DMS114 treated with DMSO at 0.1 percent for 48 hours (cell line): Measurements from ENCODE around the gene KAZN.
"Not testable (repeated sequence)": the region's sequence is repeated elsewhere in the genome, so short reads cannot be mapped to it uniquely, and the experiment has no call there.

Experiments
- DNase-seq: peaks from one replicate; lab custom pipeline; 2025; ENCODE audit not compliant: unreplicated experiment; lab: John Stamatoyannopoulos, UW

Gene KAZN

DNA sequence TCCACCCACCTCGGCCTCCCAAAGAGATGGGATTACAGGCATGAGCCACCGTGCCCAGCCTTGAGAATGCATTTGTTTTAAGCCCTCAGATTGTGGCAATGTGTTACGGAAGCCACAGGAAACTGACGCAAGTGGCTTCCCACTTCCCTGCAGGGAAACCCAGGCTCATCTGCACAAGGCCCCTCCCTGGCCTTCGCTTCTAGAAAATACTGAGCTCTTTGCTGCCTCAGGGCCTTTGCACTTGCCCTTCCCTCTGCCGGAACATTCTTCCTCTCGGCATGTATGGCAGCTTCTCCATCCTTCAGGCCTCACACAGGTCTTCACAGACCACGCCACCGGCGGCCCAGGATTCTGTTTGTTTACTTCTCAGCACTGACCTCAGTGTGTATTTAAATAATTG lies 418.0 kb downstream of the KAZN start:
- no peak for DNase-seq

DNA sequence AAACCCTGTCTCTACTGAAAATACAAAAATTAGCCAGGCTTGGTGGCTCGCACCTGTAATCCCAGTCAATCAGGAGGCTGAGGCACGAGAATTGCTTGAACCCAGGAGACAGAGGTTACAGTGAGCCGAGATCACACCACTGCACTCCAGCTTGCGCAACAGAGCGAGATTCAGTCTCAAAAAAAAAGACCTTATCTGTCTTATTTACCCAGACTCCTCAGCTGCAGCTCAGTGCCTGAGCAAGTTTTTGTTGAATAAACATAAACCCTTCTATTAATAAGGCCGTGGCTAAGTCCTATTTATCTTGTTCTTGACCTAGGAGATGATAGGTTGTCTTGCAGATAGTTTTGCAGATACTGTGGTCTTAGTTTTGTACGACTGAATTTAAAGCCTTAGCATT lies 418.6 kb downstream of the KAZN start:
- no peak for DNase-seq

DNA sequence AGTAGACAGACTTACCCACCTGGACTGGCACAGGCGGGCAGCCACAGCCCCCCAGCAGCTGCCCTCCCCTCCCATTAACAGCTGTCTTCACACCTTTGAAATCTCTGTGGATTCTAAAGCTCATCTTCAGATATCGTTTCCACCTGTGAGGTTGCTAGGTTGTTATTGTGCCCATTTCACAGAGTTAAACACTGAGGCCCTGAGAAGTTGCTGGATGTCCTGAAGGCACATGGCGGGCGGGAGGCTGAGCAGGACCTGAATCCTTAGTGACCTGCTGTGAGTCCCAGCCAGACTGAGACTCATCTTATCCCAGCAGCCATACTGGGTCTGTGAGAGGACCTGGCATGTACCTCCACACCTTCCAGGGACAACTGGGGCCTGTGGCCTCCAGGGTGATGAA lies 420.3 kb downstream of the KAZN start:
- no peak for DNase-seq

DNA sequence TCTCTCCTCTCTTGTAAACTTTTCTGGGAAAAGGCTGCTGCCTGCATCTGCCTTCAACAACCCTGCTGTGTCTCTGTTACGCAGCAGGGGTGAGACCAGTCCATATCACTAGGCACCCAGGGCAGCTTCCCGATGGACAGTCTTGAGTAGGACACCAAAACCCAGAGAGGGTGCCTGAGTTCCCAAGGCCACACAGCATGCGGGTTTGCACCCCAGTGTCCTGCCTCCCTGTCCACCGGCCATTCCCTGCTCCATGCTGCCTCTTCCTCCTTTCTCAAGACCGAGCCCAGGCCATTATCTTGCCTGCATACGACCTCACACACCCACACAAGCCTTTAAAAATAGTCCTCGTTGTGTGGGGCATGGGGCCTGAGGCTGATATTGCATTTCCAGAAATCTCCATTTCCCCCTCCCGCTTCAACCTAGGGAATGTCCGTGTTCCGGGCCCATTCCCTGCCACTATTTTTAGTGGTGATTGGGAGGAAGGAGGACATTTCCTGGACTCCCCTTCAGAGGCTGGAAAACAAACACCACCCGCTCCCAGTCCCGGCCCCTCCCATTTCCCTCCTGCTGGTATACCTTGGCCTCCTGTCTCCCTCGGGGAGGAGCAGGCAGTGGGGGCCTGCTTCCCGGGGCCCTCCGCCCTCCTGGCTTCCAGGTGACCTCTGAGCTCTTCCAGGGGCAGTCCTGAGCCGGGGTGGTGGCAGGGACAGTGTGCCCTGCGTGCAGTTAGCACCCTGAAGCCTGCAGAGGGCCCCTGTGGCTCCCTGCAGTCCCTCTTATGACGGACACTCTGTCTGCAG lies 422.7 kb downstream of the KAZN start:
- DNase-seq: no peak

DNA sequence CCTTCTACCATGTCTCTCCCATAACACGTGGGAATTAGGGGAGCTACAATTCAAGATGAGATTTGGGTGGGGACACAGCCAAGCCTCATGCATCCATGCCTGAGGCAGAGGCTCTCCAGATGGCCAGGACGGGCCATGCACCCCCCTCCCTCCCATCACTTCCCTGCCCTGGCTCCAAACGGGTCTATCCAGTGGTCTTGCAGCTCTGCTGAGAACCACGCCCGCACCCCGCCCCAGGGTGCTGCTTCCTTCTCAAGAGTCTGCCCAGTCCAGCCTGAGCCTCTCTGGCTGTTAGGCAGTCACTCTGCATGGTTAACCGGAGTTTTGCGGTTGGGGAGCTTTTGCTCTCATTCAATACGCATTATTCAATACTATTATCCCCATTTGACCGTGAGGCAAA lies 423.6 kb downstream of the KAZN start:
- no peak for DNase-seq

DNA sequence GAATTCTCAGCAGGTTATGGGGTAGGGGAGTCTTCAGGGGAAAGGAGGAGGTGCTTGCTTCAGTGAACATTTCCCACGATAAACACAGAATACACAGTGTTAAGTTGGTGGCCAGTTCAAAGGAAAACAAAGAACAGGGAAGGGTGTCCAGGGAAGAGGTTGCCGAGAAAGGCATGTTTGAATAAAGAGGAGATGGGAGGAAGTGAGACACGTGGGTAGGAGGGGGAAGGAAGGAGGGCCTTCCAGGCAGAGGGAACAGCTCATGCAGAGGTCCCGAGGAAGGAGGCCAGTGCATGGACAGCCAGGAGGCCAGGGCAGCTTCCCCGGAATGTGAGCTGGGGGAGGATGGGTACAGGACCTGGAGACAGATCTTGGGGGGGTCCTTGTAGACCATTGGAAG lies 424.7 kb downstream of the KAZN start:
- DNase-seq: no peak

DNA sequence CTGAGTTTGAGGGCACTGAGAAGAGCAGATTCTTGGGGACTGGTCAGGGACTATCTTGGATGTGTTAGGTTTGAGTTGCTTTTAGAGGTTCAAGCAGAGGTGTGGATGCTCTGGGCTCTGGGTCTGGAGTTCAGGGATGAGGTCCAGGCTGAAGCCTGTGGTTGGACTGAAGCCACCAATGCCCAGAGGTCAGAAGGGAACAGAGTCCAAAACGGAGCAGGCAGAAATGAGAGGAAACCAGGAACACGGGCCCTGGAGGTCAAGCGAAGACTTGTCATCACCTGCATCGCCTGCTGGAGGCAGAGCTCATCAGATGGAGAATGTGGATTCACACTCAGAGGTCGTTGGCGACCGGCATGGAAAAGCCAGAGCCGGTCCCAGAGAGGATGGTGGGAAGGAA lies 425.5 kb downstream of the KAZN start:
- no peak for DNase-seq

DNA sequence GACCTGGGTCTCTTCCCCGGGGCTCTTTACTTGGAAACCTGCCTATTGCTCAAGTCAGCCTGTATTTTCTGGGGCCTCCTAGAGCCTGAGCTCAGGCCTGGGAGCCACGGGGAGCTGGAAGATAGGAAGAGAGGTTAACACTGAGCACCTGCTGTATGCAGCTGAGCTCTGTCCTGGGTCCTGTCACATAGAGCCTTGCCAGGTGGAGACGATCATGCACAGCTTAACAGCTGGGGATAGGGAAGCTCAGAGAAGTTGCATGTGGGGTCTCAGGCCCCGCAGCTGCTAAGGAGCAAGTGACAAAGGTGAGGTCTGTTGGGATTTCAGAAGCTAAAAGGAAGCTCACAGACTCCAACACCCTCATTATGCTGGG lies 427.6 kb downstream of the KAZN start:
- no peak for DNase-seq

DNA sequence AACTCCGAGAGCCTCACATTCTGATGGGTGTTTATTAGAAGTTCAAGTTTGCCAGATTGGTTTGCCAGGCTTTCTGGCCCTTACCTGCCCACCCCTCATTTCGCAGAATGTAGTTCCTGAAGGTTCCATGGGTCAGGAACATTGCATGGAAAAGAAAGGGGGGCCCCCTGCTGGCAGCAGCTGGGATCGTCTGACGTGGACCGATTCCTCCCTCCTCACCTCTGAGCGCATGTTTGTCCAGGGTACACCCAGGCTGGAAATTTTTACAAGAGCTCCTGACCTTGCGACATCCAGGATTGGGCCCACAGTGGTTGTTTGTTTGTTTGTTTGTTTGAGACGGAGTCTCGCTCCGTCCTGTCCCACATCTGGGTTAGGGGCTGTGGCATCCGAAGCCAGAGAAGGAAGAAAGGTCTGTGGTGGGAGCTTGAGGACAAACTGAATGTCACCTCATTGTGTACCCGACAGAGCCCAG lies 429.1 kb downstream of the KAZN start:
- peak; percentile 7 for DNase-seq

DNA sequence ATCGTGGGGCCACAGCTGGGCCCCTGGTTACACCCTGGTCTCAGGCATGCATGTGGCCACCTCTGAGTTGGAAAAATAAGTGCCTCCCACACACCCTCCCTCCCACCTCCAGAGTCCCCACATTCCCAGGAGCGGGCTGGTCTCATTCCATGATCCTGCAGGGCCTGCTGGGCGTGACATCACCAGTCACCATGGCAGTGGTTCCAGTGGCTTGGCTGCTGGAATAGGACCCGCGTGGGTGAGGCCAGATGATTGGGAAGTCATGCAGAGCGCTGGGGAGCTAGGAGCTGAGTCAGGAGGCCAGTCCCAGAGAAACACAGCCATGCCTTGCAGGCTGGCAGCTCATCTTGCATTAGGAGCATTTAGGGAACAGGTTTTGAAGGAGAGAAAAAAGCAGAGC lies 429.6 kb downstream of the KAZN start:
- DNase-seq: no peak

DNA sequence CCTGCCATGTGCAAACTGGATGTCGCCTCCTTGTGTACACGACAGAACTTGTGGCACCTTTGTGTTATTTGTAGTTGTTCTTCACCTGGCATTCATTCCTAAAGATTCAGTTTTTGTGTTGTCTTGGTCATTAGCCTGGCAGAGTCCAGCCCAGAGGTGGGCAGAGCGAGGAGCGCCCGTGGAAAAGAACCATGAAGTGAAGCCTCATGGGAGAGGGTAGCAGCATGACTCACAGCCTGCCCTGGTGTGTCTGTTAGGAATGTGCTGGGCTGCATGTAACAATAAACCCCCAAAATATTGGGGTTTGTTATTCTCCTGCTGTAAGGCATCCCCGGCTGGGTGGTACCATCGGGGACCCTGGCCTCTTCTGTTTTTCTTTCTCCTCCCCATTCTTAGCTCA lies 430.1 kb downstream of the KAZN start:
- no peak for DNase-seq

DNA sequence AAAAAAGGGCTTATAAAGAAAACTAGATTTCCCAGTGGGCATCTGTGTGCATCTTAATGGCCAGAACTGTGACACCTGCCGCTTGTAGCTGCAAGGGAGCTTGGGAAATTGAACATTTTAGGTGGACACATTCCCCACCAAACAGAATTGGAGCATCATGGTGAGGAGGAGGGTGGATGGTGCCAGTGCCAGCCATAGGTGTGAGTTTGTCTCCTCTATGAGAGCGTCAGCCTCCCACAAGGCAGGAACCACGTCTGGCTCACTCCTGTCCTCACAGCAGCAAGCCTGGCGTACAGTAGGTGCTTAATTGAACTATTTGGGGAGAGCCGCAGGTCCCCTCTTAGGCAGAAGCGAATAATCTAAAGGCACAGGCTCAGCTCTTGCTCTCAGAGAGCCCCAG lies 430.6 kb downstream of the KAZN start:
- no peak for DNase-seq

DNA sequence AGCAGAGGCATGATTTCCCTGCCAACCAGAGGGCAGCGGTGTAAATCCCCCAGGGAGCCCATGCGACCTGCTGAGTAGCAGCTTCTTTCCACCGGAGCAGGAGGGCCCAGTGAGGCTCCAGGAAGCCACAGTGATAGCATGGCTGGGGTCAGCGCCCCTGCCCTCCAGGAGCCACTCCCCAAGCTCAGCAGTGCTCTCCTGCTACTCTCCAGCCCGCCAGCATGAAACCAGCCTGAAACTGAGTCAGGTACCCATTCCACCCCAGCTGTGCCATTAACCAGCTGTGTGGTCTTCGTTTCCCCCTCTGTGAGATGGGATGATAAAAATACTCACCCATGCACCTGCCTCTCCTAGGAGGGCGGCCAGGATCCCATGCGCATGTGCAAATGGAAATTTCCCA lies 431.3 kb downstream of the KAZN start:
- no peak for DNase-seq

DNA sequence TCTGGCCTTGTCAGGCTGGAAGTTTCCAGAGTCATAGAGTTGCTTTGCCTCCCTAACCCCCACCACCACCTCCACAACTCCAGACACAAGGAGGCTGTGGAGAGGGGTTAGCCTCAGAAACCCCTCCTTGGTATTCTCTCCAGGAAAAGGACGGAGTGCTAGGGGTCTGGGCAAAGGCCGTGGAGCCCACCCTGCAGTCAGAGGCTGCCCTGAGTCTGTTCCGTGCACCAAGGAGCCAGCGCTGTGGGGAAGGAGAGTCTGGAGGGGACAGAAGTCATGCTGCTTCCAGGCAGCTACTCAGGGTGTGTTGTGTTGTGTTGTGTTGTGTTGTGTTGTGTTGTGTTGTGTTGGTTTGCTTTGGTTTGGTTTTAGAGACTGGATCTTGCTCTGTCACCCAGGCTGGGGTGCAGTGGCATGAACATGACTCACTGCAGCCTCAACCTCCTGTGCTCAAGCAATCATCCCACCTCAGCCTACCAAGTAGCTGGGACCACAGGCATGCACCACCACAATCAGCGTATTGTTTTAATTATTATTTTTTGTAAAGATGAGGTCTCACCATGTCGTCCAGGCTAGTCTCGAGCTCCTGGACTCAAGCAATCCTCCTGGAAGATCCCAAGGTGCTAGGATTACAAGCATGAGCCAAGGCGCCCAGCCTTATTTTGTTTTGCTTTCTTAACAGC lies 432.9 kb downstream of the KAZN start:
- no peak for DNase-seq

DNA sequence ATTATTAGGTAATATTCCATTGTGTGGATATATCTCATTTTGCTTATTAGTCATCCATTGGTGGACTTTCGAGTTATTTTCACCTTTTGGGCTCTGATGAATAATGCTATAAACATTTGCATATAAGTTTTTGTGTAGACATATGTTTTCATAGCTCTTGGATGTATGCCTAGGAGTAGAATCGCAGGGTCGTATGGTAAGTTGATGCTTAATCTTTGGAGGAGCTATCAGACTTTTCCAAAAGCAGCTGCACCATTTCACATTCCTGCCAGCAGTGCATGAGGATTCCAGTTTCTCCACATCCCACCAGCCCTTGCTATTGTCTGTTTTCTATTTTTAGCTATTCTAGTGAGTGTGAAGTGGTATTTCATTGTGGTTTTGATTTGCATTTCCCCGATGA lies 434.8 kb downstream of the KAZN start:
- DNase-seq: no peak

DNA sequence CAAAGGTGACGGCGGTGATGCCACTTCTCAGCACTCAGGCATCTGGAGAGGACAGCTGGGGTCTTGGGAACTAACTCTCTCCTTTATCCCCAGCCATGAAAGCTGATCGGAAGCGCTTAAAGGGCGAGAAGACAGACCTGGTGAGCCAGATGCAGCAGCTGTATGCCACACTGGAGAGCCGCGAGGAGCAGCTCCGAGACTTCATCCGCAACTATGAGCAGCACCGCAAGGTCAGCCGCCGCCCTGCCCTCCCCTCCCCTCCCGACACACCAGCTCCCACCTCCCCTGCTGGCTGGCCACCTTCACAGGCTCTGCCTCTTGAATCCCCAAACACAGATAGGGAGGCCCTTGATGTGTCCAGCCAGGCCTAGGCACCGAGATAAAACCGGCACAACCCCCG lies 436.2 kb downstream of the KAZN start:
- no peak for DNase-seq

DNA sequence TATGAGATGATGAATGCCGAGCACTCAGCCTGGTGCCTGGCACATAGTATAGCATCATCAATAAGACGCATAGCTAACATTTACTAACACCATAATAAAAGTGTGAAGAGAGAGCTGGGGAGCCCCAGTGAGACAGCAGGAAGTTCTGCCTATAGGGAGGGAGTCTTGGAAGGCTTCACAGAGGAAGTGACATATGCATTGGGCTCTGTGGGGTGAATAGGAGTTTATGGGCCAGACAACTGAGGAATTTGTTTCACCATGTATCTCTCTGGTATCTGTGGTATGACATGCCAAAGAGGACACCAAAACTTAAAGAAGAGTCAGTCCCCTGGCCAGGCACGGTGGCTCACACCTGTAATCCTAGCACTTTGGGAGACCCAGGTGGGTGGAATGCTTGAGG lies 436.8 kb downstream of the KAZN start:
- DNase-seq: no peak

DNA sequence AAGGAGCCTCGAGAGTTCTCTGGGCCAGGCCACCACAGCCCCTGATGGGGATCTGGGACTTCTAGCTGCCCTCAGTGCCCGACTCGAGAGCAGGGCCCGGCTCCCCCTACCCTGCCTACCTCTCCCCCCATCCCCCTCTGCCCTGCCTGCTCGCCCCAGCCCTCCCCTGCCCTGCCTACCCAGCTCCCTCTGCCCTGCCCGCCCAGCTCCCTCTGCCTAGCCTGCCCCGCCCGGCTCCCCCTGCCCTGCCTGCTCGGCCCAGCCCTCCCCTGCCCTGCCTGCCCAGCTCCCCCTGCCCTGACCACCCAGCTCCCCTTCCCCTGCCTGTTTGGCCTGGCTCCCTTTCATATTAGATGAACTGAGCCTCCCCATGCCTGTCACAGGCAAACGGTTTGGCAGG lies 437.6 kb downstream of the KAZN start:
- DNase-seq: no peak

DNA sequence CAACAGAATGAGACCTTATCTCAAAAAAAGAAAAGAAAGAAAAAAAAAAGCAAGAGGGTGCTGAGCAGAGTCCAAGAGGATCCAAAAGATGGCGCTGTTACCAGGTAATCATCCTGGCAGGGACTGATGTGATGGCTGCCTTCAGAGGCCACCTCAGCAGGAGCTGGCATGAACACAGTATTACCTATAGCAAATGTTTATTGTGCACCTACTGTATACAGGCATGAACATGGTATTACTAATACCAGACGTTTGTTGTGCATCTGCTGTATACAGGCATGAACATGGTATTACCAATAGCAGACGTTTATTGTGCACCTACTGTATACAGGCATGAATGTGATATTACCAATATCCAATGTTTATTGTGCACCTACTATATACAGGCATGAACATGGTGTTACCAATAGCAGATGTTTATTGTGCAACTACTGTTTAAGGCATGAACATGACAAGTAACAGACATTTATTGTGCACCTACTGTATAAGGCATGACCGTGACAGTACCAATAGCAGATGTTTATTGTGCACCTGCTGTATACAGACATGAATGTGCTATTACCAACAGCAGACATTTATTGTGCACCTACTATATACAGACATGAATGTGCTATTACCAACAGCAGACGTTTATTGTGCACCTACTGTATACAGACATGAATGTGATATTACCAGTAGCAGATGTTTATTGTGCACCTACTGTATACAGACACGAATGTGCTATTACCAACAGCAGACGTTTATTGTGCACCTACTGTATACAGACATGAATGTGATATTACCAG lies 439.9 kb downstream of the KAZN start:
- DNase-seq: peak; percentile 22

DNA sequence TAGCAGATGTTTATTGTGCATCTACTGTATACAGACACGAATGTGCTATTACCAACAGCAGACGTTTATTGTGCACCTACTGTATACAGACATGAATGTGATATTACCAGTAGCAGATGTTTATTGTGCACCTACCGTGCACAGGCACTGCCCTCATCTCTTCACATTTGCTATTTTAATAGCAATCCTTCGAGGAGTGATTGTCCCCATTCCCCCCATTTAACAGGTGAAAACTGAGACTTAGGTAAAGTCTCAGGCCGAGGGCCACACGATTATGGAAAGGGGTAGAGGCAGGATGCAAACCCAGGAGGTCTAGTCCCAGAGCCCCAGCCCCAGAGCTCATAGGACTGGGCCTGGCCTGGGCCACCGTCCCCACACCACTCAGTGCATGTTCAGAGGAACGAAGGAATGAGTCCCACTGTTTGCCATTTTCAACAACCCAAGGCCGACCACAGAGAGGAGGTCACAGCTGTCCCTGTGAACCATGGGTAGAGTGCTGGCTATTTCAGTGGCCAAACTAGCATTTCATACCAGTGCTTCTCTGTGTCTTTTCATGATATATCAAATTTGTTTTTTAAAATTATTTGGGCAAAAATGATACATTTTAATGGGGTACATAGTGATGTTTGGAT lies 440.6 kb downstream of the KAZN start:
- DNase-seq: no peak

DNA sequence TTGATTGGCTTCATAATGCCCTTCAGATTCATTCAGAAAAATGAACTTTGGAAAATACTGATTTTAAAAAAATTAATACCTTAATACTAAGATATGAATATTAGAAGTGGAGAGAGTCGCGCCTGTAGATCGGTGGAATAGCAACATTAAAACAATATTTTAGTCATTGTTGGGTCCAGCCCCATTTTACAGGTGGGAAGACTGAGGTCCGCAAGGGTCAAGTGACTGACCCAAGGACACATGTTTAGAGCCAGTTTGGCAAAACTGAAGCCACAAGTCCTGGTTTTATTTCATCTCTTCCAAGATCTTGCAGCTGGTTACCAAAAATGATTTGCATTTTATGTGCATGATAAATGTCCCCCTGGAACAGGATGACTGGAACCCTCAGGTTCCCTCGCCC lies 441.4 kb downstream of the KAZN start:
- DNase-seq: no peak

DNA sequence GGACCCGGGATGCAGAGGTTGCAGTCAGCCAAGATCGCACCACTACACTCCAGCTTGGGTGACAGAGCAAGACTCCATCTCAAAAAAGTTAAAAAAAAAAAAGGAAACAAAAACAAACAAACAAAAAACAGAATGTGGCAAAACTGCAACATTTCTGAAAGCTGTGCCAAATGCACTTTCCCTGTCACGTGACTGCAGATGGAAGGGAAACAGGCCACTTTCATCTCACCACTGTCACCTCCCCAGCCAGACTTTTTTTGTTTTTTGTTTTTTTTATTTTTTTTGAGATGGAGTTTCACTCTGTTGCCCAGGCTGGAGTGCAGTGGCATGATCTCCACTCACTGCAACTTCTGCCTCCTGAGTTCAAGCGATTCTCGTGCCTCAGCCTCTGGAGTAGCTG lies 442.2 kb downstream of the KAZN start:
- DNase-seq: not testable (repeated sequence)
